Measurements from ENCODE around the gene STAC.

DNA sequence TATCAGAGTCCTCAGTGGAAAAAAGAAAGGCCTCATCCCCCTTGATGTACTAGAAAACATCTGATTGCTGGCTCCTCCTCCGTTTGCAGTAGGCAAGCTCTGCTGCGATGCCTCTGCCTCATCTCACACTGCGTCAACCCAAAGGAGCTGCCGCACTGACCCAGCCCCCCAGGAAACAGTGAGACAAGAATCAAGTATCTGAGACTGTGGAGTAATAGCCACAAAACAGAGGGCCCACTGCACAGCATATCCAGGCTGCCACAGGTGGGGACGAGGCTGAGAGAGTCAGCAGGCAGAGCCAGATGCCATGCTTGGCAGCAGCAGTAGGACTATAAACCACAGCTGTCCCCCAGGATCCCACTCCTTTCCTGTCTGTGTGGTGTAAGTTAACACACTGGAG lies 165.9 kb downstream of the STAC start:
- no peak for TF ChIP-seq CTCF (IDR thresholded peaks at IDR 0.05)
- TF ChIP-seq POLR2A (IDR thresholded peaks at IDR 0.05): no peak
